ENCODE measurements around the gene SPATA31E1.

Gene SPATA31E1

DNA sequence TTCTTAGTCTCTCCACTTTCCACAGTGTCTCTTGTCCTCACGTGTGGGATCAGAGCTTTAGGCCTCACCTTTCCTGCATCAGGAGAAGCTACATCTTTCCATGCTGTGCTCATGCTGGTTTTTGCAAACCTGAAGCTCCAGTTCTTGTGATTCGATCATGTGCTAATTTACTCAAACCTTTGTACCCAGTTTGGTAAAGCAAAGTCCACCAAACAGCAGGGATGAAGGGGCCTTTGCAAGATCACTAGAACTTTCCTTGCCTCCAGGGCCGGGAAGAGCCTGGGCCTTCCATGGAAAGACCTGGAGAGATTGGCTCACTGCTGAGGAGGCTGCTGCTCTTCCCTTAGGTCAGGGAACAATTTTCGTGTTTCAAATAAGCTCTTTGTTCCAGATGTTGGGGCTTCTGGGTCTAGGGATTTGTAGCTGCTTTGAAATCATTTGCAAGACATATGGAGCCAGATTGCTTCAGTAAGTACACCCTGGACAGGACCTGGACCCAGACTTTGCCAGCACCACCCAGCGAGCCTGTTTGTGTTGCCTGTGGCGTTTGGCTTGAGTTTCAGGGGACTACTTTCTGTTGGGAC, 18.7 kb upstream of the SPATA31E1 start:
- no peak for DNase-seq

DNA sequence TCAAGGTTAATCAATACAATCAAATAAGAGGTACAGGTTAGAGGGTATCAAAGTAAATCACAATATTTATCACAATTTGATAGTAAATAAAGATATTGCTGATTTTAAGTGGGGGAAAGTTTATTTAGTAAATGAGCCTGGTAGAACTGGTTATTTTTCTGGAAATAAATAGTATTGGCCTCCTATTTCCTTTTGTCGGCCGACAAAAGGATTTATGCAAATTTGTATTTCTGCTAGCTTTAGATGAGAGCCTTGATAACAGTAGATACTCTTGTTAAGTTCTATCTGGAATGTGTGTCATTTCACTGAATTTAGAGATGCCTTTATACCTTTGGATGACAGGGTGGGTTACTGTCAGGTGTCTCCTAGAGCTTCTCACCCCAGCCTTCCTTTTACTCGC, 17.8 kb upstream of the SPATA31E1 start:
- no peak for DNase-seq

DNA sequence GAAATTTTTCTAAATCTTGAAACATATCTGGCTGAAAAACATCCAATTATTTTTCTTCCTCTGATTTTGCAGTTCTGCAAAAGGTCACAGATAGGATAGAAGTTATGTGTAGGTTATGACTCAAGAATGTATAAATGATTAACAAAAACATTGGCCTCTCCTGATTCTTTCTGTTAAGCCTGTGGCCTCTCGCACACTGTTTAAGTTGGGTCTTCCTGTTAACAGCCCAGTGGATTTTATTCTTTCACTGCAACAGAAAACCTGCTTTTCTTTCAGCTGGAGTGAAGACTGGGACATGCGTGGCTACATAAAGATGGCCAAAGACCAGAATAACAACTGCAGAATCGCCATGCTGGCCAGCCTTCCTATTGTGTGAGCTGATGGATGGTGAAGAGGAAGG, 17.1 kb upstream of the SPATA31E1 start:
- DNase-seq: no peak

DNA sequence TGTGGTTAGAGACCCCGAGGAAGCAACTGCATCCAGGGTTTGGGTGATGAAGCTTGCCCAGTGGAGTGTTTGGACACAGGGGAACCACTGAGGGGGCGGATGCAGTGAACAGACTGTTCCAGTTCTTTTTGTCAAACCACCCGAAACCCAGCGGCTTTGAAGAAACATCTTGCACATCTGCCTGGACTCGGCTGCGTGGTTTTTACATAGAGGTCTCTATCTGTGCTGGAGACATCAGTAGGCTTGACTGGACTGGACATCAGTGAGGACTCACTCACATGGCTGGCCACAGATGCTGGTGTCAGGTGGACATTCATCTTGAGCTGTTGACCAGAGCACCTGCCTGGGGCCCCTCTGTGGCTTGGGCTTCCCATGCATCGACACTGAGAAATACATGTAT, 15.3 kb upstream of the SPATA31E1 start:
- DNase-seq: no peak

DNA sequence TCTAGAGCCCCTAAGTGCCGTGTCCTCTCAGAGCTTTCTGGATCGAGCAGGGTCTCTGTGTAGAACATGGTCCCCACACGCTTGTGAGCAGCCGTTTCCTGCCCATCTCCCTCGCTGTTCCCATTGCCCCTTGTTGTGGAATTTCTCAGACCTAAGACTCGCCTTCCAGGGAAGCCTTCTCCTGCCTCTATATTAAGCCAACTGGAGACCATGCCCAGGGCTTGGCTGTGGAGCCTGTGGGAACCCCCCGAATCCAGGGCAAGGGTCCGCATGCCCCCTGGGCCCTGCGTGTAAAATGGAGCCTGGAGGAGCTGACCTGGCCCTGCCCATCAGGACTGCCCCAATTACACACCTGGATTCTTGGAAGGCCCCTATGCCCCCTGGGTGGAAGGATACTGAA, 14.5 kb upstream of the SPATA31E1 start:
- no peak for DNase-seq

DNA sequence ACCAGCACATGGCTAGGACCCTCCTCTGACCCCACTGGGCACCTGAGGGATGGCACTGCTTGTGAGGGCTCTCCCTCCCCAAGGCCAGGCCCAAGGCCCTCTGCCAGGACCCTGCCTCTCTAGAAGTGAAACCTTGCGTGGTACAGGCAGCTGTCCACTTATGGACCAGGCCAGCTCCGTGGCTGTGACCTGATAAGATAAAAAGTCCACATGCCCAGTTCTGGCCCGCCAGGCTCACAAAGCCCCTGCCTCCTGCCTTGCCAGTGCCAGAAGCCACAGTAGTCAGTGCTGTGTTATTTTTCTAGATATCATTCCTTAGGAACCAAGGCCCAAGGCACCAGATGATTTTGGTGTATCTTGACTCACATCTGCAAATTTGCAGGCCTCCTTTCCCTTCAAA, 14.0 kb upstream of the SPATA31E1 start:
- no peak for DNase-seq

DNA sequence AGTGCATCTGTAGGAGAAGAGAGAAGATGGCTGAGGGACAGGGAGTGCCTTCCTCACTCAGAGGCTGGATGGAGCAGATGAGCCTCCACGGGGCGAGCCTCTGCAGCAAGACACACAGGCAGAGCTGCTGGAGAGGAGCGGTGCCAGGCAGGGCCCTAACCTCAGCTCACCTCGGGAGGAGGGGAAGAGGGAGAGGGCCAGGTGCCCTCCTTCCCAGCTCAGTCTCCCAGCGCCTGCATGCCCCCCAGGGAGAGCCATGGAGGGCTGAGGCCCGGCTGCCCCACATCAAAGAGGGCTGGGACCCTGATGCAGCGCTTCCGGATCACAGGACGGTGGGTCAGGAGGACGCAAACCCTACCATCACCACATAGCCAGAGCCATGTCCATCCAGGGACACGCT, 13.6 kb upstream of the SPATA31E1 start:
- DNase-seq: no peak

DNA sequence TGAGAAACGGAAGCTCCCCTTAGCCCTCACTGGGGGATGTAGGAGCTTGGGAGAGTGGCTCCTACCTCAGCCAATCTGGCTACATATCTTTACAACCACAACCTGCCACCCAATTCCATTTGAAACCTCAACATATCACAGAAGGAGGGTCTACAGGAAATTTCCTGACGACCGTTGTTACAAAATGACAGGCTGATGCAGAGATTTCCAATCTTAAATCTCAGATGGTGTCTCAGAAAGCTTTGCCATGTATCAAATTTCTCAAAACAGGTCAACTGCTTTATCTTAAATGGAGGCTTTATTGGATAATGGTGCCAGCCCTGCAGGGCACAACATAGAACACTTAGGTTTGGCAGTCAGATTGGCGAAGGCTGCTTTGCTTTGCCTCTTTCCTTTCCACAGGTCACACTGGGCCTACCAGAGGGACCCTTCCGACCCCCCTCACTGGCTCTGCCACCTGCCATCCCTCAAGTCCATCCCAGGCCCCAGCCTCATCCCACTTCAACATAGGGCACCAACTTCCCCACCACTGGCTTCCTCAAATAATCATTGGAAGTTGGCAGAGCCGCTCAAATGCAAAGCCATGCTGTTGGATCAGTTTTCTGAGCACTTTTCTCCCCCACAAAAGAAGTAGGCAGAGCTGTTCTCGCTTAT, 11.1 kb upstream of the SPATA31E1 start:
- no peak for DNase-seq

DNA sequence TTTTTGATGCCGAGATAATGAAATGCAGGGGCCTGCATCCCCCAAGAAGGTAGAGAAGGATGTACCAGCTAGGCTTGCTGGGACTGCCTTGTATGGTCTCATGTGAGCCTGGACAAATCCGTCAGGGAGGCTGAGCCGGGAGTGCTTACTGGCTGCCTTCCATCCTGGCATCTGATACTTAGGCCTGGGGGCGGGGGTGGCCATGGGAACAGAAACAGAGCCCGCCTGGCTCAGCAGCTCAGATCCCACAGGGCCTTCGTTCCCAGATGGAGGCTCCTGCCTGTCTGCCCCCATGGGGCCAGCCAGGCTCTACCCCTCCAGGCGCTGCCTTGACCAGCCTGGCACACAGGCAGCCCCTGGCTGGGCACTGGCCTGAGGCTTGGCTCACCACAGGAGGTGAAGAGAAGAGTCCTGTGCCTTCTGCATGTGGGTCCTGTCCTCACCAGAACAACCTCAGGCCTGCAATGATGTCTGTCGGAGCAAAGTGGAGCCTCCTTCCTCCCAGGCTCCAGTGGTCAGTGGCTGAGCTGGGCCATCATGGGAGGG, 10.5 kb upstream of the SPATA31E1 start:
- DNase-seq: peak; percentile 75 to 84

DNA sequence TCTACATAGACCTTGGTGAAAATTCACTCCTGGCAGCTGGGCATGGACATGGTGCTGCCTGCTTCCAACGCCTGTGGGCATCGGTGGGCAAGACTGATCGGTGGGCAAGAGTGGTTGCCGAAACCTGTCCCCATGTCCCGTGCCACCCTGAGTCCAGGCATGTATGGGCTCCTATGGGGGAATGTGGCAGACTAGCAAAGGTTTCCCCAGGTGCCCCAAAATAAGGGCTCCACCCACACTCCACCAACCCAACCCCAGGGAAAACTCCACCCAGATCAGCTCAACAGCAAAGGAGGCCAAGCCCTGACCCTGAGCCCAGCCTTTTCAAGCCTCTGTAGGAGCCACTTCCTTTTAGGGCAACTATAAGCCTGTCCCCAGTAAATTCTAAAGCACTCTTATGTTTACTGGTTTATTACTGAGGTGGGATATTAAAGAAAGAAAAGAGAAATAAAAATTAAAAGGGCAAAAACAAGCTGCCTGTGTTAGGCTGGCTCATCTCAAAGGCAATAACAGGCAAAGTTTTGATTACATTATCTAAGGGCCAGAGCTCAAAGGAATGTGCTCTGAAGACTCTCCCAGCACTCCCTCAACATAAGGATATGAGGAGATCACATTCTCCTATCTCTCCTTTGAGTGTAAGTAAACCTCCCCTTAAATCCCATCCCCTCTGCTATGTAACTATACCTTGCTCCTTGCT, 8.9 kb upstream of the SPATA31E1 start:
- no peak for DNase-seq

DNA sequence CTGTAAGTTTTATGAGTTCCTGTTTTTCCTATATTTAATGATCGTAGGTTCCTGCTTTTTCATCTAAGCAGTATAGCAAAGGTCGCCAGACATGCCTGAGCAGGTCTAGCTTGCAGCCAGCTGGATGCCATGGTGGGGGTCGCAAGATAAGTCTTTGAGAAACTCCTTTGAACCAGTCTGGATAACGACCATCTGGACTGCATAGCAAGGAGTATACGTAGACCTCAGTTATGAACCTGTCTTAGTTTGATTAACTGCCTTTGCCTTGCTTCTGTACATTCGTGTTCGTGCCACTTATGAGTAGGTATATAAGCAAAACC, 8.4 kb upstream of the SPATA31E1 start:
- DNase-seq: no peak

DNA sequence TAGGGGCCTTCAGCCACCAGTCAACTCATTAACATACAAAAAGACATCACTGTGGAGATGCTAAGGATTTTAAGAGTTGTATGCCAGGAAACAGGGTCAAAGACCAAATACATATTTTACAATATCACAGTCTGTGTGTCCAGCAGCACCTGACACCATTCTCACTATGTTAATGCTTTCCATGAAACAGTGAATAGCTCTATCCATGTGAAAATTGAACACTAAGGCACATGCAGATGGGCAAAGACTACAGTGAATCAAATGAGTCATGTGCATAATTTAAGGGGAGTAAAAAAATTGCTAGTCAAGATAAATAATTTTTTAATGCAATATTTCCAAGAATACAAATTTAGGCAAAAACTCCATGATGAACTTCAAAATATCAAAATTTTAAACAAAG, 7.6 kb upstream of the SPATA31E1 start:
- DNase-seq: no peak

DNA sequence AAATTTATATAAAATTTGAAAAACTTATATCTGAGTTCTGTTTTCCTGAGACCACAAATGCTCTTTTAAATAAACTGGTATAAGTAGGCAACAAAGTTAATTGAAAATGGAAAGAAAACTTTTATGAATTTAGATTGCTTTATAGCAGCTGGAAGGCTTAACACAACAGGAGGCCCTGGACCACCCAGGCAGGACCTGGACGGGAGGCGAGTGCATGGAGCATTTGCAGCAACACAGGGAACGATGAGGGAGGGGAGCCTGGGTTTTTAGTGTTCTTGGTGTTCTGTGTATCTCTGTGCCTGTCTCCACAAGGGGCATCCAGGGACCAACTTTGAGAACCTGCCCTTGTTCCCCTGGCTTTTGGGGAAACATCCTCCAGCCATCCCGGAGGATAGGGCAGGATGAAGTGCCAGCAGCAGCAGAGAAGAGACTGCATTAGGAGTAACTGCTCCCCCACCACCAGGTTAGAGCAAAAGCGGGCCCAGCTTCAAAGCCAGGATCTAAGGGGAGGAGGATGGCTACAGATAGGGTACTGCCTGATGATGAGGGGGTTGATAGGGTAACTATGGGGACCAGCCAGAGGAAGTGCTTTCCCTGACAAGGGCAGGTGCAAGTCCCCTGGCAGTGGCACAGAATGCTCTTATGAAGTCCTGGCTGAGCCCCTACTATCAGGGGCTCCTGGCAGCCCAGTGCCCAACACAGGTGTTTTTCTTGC, 6.7 kb upstream of the SPATA31E1 start:
- no peak for DNase-seq

DNA sequence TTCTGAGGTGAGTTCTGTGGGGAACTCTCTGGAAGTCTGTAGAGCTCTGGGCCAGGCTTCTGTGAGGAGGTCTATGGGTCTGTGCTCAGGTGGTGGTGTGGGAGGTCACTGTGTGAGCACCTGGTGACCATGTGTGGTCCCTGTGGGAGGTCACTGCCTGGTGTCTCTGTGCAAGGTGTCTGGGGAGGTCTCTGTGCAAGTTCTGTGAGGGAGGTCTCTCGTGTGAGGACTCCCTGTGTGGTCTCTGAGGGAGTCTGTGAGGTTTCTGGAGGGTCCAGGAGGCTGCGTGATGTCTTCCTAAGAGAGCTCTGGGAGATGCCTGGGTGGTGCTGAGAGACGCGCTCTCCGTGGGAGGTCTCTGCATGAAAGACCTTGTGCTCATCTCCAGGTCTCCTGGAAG, 6.0 kb upstream of the SPATA31E1 start:
- DNase-seq: no peak

DNA sequence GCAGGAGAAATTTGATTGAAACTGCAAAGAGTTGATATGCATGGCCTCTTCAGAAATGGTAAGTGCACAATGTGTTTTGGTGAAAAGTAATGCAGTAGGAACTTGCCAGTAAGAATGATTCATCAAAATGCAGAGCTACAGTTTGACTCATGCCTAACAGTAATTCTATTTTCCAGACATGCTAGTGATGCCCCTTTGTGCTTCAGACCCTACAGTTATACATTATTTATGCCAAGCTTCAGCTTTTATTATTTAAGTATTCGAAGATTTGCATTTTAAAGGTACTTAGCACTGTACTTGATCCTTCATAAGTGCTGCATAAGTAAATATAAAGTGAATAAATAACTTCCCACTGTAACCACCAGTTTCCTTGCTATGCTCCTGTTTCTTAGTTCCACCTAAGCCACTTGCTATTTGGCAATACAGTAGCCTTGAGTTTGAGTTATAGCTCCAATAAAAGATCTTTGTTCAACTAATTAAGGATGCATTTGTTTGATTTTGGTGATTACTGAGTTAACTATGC, 3.6 kb upstream of the SPATA31E1 start:
- no peak for DNase-seq

DNA sequence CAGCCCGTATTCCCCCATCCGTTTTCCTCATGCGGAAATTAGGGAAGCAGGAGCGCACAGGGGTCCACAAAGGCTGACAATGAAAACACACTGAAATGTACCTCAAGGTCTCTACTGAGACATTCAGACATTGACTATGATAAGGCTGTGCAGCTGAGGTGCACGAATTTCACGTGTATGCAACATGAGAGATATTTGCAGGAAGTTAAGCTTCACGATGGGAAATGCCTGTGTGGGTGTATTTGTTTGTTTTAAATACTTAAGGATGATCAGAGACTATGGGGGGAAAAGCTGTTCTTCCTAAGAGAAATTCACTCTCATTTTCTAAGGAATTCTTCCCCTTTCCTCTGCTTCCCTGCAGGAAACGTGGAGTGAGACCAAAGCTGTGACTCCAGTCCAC, 2.6 kb upstream of the SPATA31E1 start:
- no peak for DNase-seq

DNA sequence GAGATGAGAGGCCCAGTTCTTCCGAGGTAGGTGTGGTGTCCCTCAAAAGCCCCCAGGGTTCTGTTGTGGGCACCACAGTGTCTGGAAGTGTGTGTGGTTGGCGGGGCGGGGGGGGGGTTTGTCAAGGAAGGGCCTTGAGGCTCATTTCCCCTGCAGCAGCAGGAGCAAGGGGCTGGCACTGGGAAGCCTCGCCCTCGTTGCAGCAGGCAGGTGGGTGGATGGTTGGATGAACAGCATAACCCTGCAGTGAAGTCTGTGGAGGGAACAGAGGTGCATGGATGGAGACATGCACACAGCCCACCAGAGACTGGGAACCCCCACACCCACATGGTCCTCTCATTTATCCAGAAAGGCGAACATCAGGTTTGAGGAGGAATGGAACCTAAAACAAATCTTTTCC, 2.0 kb upstream of the SPATA31E1 start:
- no peak for DNase-seq

DNA sequence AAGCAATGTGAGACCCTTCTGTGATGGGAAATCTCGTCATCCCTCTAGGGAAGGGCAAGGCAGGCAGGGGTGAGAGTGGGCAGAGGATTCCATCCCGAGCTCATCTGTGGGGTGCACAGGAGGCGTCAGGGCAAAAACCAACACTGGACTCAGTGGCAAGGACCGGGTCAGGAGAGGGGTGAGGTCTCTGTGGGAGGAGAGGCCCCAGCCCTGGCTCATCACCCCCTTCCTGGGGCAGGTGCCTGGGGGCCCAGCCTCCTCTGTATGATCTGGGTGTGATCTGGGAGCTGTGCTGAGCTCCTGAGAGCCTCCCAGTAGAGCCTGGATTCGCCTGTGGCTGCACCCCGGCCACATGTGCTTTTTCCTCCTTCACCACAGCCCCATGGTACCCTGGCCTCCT, 597 bp downstream of the SPATA31E1 start:
- no peak for DNase-seq

DNA sequence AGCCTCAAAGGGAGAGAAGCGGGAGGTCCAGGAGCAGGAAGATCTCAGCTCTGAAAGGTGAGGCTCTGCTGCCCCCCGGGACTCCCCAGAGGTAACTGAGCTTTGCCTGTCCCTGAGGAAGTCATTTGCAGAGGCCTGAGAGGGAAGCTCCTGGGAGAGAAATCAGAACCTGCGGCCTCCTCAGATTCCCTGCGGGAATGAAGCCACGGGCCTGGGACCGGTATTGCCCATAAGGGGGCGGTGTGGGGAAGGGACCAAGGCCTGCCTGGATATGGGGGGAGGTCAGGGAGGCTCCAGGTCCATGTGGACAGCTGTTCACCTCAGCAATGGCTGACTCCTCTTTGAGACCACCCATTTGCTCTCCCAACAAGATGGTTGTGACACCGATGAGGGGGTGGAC, 1.3 kb downstream of the SPATA31E1 start:
- no peak for DNase-seq

DNA sequence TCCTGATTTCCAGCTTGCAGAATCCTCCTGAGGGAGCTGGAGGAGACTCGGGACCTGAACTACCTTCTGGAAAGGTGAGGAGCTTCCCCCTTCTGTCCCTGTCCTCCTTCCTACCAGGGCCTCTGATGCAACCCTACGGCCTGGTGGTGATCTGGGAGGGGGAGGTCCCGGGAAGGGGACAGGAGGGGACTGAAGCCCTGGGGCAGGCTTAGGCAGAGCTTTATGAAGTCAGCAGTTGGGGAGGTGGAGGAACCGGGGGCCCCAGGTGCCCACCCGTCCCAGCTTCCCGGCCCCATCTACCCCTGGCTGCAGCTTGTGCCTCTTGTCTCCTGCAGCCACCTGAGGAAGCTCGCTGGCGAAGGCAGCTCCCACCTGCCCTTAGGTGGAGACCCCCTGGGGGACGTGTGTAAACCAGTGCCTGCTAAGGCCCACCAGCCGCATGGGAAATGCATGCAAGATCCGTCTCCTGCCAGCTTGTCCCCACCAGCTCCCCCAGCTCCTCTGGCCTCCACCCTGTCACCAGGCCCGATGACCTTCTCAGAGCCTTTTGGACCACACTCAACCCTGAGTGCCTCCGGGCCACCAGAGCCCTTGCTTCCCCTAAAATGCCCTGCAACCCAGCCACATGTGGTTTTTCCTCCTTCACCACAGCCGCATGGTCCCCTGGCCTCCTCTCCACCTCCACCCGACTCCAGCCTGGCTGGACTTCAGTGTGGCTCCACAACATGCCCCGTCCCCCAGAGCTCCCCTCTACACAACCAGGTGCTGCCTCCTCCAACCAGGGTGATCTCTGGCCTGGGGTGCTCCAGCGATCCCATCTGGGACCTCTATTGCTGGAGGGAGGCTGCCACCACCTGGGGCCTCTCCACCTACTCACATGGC, 2.1 kb downstream of the SPATA31E1 start:
- DNase-seq: no peak

DNA sequence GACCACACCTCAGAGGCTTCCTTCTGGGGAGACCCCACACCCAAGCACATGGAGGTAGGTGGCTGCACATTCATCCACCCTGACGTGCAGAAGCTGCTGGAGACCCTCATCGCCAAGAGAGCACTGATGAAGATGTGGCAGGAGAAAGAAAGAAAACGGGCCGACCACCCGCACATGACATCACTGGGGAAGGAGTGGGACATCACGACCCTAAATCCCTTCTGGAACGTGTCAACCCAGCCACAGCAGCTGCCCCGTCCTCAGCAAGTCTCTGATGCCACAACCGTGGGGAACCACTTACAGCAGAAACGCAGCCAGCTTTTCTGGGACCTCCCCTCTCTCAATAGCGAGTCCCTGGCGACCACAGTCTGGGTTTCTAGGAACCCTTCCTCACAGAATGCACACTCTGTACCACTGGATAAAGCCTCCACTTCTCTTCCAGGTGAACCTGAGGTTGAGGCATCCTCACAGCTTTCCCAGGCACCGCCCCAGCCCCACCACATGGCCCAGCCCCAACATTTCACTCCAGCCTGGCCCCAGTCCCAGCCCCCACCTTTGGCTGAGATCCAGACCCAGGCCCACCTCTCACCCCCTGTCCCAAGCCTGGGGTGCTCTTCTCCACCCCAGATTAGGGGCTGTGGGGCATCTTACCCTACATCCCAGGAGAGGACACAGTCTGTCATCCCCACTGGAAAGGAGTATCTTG, 3.0 kb downstream of the SPATA31E1 start:
- no peak for DNase-seq
